ENCODE measurements around the gene LRRC23.

DNA sequence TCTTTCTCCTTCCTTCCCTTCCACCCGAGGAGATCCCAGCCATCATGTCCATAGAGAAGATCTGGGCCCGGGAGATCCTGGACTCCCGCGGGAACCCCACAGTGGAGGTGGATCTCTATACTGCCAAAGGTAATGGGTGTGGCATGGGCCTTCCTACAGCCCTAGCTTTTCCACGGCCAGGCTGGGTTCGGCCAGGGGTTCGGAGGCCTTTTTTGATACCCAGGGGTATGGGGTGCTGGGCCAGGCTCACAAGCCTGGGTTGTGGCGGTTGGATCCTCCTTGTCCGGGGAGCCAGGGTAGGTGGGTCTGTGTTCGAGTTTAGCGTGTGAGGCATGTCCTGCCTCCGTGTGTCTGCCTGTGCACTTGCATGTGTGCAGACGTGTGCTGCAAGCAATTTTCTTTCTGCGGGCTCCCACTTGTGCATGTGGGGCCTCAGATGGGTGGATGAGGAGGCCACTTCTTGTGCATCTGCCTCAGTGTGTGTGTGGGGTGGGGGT lies 11.2 kb downstream of the LRRC23 start:
- no peak for TF ChIP-seq POLR2A (IDR thresholded peaks at IDR 0.05)
- TF ChIP-seq, protein P1, sequence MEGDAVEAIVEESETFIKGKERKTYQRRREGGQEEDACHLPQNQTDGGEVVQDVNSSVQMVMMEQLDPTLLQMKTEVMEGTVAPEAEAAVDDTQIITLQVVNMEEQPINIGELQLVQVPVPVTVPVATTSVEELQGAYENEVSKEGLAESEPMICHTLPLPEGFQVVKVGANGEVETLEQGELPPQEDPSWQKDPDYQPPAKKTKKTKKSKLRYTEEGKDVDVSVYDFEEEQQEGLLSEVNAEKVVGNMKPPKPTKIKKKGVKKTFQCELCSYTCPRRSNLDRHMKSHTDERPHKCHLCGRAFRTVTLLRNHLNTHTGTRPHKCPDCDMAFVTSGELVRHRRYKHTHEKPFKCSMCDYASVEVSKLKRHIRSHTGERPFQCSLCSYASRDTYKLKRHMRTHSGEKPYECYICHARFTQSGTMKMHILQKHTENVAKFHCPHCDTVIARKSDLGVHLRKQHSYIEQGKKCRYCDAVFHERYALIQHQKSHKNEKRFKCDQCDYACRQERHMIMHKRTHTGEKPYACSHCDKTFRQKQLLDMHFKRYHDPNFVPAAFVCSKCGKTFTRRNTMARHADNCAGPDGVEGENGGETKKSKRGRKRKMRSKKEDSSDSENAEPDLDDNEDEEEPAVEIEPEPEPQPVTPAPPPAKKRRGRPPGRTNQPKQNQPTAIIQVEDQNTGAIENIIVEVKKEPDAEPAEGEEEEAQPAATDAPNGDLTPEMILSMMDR (IDR thresholded peaks at IDR 0.05) = no peak
